ENCODE data around the gene TMTC4. TPM values are rescaled to one million over a fixed set of nuclear protein-coding genes. Genes with fewer than 3 reads are reported as not detected.
A peak's percentile ranks its signal among the peaks of the same experiment; 100 is the strongest.
"Not testable (repeated sequence)": the region's sequence is repeated elsewhere in the genome, so short reads cannot be mapped to it uniquely, and the experiment has no call there.

Gene TMTC4
- total and polyA plus RNA-seq, 8 donors = 5.4 to 38.9 (median 8.2) TPM

DNA sequence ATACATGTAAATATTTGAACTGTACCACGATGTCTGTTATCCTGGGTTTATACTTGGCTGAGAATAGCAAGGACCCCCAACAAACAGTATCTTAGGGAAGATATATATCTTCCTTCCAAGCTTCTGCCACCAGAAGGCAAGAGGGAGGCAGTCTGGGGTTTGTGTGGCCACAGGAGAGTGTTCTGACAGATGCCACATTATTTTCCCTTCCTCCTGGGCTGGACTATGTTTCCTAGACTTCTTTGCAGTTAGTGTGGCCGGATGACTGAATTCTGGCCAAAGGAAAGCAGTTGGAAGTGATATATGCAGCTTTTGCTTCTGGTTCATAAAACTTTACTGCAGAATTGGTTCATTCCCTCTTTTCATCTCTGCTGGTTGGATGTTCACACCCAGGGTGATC lies 39.9 kb upstream of the TMTC4 start:
- DNase-seq = peak in 1 of 2 donors; percentile 11
- Histone ChIP-seq H3K27me3 (no peaks in the 10 kb centered on the region), H3K9me3 (no peaks in the 10 kb centered on the region), H3K27ac (no peak overlapping the region), H3K4me1 (no peaks in the 10 kb centered on the region), H3K4me3 (no peak overlapping the region), H3K36me3 (no peaks in the 10 kb centered on the region)
- 29 to 57% (median 43%) methylated on average over 2 of the region's 2 CpGs for WGBS, 5 donors
- no peak for TF ChIP-seq POLR2AphosphoS5 (IDR thresholded peaks at IDR 0.05)
- TF ChIP-seq, protein P1, sequence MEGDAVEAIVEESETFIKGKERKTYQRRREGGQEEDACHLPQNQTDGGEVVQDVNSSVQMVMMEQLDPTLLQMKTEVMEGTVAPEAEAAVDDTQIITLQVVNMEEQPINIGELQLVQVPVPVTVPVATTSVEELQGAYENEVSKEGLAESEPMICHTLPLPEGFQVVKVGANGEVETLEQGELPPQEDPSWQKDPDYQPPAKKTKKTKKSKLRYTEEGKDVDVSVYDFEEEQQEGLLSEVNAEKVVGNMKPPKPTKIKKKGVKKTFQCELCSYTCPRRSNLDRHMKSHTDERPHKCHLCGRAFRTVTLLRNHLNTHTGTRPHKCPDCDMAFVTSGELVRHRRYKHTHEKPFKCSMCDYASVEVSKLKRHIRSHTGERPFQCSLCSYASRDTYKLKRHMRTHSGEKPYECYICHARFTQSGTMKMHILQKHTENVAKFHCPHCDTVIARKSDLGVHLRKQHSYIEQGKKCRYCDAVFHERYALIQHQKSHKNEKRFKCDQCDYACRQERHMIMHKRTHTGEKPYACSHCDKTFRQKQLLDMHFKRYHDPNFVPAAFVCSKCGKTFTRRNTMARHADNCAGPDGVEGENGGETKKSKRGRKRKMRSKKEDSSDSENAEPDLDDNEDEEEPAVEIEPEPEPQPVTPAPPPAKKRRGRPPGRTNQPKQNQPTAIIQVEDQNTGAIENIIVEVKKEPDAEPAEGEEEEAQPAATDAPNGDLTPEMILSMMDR (IDR thresholded peaks at IDR 0.05) = no peak
- intact Hi-C loops (cut with DNase I; ENCODE audit: low total_unique reads) = no loop called here

- no peak for DNase-seq
- Histone ChIP-seq H3K27me3 (no peaks in the 10 kb centered on the region), H3K27ac (no peak overlapping the region), H3K9me3 (no peaks in the 10 kb centered on the region), H3K4me1 (no peaks in the 10 kb centered on the region), H3K4me3 (no peak overlapping the region), H3K36me3 (no peaks in the 10 kb centered on the region)
- 94 to 98% (median 95%) methylated on average over 5 of the region's 5 CpGs for WGBS, 5 donors
- TF ChIP-seq, protein P1 (IDR thresholded peaks at IDR 0.05) = no peak
- TF ChIP-seq EP300 (IDR thresholded peaks at IDR 0.05) = no peak
- intact Hi-C loops (cut with DNase I; ENCODE audit: low total_unique reads) = no loop called here
Measured at GRCh38 chr13:100710176-100710575, 35.6 kb upstream of the TMTC4 start.

DNA sequence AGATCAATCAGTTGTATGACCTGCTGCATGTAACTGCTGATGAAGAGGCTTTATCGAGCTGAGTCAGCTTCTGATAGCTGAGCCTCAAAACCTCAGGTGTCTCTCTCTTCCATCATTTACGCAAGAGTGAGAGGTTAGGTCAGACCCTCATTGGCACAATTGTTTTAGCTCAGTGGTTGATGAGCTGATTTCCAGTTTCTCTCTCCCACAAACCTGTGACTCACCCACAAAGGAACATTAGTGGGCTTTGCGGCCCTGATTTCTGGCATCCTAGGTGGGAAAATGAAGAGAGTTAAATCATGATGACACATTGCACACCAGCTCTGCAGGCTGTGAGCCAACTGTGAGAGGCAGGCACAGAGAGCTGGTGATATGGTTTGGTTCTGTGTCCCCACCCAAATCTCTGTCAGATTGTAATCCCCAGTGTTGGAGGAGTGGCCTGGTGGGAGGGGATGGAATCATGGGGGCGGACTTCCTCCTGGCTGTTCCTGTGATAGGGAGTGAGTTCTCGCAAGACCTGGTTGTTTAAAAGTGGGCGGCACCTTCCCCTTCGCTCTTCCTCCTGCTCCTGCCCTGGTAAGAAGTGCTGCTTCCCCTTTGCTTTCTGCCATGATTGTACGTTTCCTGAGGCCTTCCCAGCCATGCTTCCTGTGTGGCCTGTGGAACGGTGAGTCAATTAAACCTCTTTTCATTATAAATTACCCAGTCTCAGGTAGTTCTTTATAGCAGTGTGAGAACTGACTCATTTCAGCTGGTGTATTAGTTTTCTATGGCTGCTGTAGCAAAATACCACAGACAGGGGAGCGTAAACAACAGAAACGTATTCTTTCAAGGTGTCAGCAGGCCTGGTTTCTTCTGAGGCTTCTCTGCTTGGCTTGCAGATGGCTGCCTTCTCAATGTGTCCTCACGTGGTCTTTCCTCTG lies 33.5 kb upstream of the TMTC4 start:
- intact Hi-C loops (cut with DNase I; ENCODE audit: low total_unique reads) = no loop called here
- DNase-seq = no peak

GRCh38 chr13:100698331-100698730 lies 23.7 kb upstream of the TMTC4 start:
- H3K27me3 ChIP-seq; intact Hi-C loops (cut with DNase I; ENCODE audit: low total_unique reads): not testable (repeated sequence)
- 16 to 27% (median 25%) methylated on average over 6 to 8 of the region's 16 CpGs; no CpG with 5 or more reads in 2 of the 5 donors for WGBS, 5 donors

More for the DNA sequence above, 33.5 kb upstream of the TMTC4 start:
- no peaks in the 10 kb centered on the region for H3K27me3 ChIP-seq
- no peaks in the 10 kb centered on the region for H3K4me1 ChIP-seq
- no peak overlapping the region for H3K4me3 ChIP-seq
- no peak overlapping the region for H3K27ac ChIP-seq
- no peaks in the 10 kb centered on the region for H3K36me3 ChIP-seq
- 85 to 89% (median 87%) methylated on average over 11 to 12 of the region's 12 CpGs for whole genome bisulfite sequencing, 5 donors
- no peaks in the 10 kb centered on the region for H3K9me3 ChIP-seq
- TF ChIP-seq EP300 (IDR thresholded peaks at IDR 0.05) = no peak
- TF ChIP-seq POLR2AphosphoS5 (IDR thresholded peaks at IDR 0.05) = no peak
- TF ChIP-seq, protein P1 (IDR thresholded peaks at IDR 0.05) = no peak
- TF ChIP-seq POLR2A (IDR thresholded peaks at IDR 0.05) = no peak

GRCh38 chr13:100695509-100695773 lies 20.8 kb upstream of the TMTC4 start:
- intact Hi-C loops (cut with DNase I; ENCODE audit: low total_unique reads) = no loop called here
- Histone ChIP-seq H3K9me3 (peaks cover 0 to 7% (median 2%) of the 10 kb centered on the region in 4 donors), H3K4me1 (peaks cover 0 to 3% (median 0%) of the 10 kb centered on the region in 4 donors), H3K36me3 (no peaks in the 10 kb centered on the region), H3K27me3 (peaks cover 0 to 8% (median 0%) of the 10 kb centered on the region in 3 donors), H3K27ac (no peak overlapping the region), H3K4me3 (no peak overlapping the region)
- DNase-seq = no peak
- 71 to 99% (median 97%) methylated on average over 2 of the region's 2 CpGs for WGBS, 5 donors
- TF ChIP-seq POLR2A (IDR thresholded peaks at IDR 0.05) (no peak), POLR2AphosphoS5 (IDR thresholded peaks at IDR 0.05) (no peak), EP300 (IDR thresholded peaks at IDR 0.05) (no peak)
- TF ChIP-seq, protein P1 (IDR thresholded peaks at IDR 0.05) = no peak

More at GRCh38 chr13:100698331-100698730, 23.7 kb upstream of the TMTC4 start:
- not testable (repeated sequence) for DNase-seq, H3K9me3 ChIP-seq, H3K36me3 ChIP-seq, H3K4me1 ChIP-seq, H3K27ac ChIP-seq, H3K4me3 ChIP-seq
